DLD1 (cell line): Measurements from ENCODE around the gene EYA2.
"Not testable (repeated sequence)": the region's sequence is repeated elsewhere in the genome, so short reads cannot be mapped to it uniquely, and the experiment has no call there.

ENCODE experiments used
- in situ Hi-C: cut with HindIII; loops from 2 replicates; pipeline ENCODE4 v1.10.0; 2017; ENCODE audit warnings: low sequenced_read_pairs

The EYA2 gene

DNA sequence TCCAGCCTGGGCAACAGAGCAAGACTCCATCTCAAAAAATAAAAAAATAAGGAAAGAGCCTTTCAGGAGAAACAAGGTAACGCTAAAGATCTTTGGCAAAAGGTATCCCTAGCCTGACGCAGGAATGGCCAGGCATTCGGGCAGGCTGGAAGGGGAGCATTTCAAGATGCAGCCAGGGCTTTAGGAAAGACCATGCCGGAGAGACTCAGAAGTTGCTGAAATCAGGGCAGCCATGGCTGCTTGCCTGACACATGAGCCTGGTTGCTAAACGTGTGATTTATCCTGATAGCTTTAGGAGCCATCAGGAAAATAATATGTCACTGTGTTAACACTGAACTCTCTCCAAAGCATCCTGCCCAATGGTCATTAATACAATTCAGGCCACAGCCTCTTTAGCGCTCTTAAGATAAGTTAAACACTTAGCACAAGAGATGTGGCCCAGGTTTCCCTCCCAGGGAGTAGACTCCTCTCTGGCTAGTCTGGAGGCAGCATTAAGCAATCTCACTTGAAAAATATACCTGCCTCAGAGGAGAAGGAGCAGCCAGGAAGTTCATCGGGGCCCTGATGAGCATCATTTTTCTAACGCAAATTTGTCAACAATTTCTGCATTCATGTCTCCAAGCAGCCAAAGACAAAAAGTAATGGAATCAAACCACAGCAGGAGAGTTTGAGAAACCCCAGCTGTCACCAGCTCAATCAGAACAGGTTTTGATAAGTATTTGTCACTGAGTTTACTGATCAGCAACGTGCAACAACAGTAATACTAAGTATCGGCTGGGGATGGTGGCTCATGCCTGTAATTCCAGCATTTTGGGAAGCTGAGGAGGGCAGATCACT is 261.9 kb downstream of the EYA2 start:
- in situ Hi-C loops, result no loop called here

DNA sequence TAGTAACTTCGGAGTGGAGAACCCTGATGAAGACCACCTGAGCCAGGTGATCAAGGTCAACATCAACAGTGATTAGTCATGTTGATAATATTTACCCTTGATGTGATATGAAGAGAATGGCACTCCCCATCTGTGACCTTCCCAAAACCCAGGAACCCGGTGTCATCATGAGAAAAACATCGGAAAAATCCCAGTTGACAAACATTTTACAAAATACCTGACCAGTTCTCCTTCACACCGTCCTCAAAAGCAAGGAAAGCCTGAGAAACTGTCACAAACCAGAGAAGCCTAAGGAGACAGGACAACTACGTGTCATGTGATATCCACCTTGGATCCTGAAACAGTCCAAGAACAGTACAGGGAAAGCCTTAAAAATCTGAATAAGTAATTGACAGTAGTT is 264.5 kb downstream of the EYA2 start:
- in situ Hi-C loops, result no loop called here

DNA sequence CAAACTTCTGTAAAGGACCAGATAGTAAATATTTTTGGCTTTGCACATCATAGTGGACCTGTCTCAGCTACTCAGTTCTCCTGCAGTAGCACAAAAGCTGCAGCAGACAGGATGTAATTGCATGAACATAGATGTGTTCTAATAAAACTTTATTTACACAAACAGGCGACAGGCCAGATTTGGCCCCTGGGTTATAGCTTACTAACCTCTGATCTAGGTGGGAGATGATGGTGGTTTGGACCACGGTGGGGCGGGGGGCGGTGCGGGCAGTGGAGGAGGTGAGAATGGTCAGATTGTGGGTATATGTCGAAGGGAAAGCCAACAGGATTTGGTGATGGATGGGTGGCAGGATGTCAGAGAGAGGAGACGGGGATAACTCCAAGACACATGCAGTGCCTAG is 265.6 kb downstream of the EYA2 start:
- in situ Hi-C loops, result loop anchor here (5.0 kb wide), 1 partner anchor 33 kb away; no protein-coding TSS in a partner anchor

DNA sequence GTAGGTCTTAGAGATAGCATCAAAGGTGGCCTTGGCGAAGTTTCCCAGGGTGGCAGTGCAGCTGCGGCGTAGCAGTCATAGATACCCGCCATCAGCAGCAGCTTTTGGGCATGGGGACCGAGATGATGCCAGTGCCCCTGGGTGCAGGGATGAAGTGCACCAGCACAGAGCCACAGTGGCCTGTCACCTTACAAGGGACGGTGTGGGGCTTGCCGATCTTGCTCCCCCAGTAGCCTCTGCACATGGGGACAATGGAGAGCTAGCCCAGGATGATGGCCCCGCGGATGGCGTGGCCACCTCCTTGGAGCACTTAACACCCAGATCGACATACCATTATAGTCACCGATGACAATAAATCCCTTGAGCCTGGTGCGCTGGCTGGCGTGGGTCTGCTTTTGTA is 266.3 kb downstream of the EYA2 start:
- in situ Hi-C loops, result loop anchor here (5.0 kb wide), 1 partner anchor 34 kb away; no protein-coding TSS in a partner anchor

DNA sequence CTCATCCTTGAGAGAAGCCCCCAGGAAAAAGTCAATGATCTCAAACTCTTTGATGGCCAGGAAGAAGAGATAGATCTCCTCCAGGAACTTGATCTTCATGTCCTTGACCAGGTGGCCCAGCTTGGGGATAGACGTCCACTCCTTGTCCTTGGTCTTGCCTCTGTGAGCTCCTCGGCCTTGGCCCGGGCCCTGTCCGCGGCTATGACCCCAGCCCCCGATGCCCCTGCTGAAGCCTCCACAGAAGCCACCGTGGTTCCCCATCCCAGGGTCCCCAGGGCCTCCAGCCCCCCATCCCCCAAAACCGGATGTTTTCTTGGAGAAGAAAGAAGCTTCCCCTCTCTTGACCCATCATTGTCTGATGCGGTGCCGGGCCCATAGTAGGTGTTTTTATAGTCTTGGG is 266.8 kb downstream of the EYA2 start:
- in situ Hi-C loops, result loop anchor here (5.0 kb wide), 1 partner anchor 34 kb away; no protein-coding TSS in a partner anchor

DNA sequence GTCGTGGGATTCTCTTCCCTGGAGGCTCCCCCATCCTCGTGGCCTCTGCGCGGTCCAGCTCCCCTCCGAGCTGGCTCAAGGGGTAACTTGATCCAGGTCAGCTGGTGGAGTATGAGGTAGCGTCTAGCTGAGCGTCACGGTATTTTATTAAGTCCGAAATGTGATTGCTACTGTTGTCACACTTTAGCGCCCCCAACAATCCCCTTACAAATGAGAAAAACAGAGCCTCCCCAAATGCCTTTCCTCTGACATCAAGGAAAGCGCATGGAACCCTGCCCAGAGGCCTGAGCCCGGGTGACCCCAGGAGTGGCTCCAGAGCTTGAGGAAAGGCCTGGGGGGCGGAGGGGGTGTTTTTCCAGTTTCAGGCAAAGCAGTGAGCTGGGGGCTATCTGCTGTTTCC is 269.5 kb downstream of the EYA2 start:
- in situ Hi-C loops, result loop anchor here (5.0 kb wide), 1 partner anchor 37 kb away; no protein-coding TSS in a partner anchor

DNA sequence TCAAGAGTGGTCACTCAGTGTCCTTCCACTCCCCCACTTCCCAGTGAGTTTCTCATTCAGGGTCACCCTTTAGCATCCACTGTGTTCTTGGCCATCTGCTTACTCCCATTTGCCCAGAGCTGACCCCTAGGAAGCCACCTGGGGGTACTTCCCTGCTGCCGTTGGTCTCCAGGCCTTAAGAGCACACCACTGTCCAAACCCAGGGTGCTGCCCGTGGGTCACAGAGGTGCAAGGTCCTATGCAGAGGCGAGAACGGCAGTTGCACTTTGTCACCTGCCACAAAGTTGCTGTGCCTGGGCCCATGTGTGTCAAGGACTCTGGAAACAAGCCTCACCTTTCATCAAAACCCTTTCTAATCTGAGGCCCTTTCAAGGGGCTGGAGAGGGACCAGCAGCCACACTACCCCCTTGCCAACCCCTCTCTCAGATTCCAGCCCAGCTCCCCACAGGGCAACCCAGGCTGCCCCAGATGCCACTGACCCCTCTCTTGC is 270.8 kb downstream of the EYA2 start:
- in situ Hi-C loops, result no loop called here

DNA sequence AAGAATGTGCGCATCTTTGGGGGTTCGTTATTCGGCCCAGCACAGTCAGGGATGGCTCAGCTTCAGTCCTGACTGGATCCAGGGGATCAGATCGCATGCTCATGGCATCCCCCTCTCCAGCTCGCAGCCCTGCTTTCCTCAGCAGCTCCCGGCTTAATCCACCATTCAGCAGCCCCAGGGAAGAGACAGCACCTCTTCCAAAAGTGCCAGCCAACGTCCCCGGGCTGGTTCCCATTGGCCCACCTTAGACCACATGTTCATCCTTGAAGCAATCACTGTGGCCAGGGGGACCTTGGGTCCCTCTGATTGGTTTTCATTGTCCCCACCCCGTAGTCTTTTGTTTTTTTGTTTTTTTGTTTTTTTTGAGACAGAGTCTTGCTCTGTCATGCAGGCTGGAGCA is 273.2 kb downstream of the EYA2 start:
- in situ Hi-C loops, result no loop called here

DNA sequence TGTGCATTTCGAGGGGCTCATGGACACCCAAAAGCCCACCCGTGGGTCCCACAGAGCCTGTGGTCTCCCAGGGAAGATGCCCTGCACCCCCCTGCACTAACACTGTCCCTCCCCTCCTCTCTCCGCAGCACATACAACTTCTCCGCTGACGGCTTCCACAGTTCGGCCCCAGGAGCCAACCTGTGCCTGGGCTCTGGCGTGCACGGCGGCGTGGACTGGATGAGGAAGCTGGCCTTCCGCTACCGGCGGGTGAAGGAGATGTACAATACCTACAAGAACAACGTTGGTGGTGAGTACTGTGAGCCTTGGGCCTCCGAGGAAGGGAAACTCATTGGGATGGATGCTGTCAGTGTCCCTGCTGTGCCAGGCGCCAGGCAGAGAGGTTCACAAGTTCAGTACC is 277.9 kb downstream of the EYA2 start:
- in situ Hi-C loops, result no loop called here

DNA sequence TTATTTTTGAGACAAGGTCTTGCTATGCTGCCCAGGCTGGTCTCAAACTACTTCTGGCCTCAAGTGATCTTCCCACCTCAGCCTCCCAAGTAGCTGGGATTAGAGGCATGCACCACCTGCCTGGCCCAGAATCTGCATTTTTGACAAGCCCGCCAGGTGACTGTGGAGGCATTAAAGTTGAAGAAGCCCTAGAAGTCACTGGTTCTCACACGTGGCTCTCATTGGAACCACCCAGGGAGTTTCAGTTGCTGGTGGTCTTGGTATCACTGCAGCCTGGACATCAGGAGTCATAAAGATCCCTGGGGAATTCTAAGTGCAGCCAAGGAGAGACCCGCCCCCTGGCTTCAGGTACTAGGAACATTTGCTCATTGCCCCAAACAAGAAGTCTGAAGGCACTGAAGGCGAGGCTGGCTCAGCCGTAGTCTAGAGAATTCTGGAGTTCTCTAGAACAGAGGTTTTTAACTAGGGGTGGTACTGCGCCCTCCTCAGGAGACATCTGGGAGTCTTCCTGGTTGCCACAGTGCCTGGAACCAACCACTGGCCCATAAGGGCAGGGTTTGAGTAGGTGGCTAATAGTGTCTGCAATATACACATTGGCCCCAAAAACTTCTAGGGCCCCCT is 279.1 kb downstream of the EYA2 start:
- in situ Hi-C loops, result no loop called here

DNA sequence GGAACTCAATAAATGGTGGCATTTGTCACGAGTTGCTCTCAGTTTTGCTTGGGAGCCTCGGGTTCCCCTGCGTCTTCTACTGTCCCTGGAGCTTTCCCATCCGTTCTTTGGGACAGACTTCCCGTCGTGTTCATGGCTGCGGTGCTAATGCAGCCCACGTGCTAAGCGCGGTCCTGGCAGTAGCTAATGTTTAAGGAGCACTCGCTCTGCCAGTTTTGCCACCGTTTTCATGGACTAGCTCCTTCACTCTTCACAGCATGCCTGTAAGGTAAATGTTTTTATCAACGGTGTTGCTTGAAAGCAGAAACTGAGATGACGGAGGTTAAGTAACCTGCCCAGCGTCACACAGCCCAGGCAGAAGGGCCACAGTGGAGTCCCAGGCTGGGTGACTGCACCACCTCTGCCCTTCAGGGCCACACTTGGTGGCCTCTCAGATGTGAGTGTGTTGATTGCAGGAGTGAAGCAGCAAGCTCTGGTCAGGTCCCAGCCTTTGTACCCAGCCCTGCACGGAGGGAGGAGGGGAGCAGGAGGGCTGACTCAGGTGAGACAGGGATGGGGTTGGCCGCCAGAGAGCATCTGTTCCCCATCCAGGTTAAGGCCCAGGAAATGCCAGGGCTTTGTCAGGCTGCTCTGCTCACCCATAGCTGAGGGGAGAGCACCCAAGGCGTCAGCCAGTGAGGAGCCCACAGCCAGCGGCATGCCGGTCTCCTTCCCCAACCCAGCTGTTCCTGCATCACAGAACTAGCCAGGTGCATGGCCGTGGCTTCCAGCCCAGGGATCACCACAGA is 280.0 kb downstream of the EYA2 start:
- in situ Hi-C loops, result no loop called here

DNA sequence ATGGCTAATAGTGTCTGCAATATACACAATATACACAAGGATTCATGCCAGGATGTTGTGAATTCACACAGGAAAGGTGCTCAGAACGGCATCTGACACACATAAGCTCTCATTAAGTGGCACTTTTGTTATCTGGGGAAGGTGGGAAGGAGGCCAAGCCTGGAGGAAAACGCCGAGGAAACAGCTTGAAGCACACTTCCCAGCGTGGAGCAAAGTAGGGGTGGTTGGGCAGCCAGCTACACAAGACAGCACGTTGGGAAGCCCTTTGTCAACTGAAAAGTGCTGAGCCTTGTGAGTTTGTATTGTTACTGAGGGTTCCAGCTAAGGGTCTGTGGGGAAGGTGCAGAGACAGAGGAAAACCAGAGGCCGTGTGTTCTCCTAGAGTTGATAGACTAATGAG is 280.9 kb downstream of the EYA2 start:
- in situ Hi-C loops, result no loop called here

DNA sequence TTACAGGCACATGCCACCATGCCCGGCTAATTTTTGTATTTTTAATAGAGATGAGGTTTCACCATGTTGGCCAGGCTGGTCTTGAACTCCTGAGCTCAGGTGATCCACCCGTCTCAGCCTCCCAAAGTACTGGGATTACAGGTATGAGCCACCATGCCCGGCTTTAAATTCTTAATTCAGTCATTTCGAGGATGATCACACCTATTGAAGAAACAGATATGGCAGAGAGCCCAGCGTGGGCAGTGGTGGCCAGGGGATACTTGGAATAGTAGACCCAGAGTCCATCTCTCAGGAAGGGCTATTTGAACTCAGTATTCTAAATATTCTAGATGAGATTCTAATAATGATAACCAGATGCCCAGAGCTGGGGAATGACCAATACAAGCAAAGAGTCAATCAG is 281.6 kb downstream of the EYA2 start:
- in situ Hi-C loops, result not testable (repeated sequence)

DNA sequence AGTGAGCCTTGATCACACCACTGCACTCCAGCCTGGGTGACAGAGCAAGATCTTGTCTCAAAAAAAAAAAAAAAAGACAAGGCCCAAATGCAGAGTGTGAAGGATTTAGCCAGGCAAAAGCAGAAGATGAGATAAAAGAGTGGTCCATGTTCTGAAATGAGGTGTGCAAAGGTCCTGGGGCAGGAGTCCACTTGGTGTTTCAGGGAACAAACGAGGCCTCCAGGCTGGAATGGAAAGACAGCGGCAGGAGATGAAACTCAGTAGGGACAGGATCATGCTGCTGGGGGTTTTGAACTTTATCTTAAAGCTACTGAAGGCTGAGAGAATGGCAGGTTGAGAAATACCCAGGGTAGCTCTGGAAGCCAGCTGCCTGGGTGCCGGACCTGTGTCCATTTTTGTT is 283.6 kb downstream of the EYA2 start:
- in situ Hi-C loops, result no loop called here

DNA sequence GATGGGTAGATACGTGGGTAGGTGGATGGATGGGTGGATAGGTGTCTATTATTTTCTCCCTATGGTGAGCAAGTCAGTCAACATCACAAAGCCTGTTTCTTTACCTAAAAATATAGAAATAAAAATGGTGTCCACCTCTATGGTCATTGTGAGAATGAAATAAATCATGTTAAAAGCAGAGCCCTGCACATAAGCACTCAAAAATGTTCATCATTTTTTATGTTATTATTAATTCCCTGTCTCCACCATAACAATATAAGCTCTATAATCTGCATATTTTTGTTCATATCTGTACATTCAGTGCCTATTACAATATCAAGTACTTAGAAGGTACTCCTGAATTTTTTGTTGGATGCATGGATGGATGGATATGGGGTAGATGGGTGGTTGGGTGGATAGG is 284.2 kb downstream of the EYA2 start:
- in situ Hi-C loops, result no loop called here

DNA sequence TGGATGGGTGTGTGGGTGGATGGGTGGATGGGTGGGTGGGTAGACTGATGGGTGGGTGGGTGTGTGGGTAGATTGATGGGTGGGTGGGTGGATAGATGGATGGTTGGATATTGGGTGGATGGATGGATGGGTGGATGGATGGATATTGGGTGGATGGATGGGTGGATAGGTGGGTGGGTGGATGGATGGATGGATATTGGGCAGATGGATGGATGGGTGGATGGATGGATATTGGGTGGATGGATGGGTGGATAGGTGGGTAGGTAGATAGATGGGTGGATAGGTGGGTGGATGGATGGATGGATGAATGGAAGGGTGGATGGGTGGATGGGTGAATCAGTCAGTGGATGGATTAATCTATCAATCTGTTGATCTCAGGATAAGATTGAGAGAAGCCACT is 284.6 kb downstream of the EYA2 start:
- in situ Hi-C loops, result no loop called here

DNA sequence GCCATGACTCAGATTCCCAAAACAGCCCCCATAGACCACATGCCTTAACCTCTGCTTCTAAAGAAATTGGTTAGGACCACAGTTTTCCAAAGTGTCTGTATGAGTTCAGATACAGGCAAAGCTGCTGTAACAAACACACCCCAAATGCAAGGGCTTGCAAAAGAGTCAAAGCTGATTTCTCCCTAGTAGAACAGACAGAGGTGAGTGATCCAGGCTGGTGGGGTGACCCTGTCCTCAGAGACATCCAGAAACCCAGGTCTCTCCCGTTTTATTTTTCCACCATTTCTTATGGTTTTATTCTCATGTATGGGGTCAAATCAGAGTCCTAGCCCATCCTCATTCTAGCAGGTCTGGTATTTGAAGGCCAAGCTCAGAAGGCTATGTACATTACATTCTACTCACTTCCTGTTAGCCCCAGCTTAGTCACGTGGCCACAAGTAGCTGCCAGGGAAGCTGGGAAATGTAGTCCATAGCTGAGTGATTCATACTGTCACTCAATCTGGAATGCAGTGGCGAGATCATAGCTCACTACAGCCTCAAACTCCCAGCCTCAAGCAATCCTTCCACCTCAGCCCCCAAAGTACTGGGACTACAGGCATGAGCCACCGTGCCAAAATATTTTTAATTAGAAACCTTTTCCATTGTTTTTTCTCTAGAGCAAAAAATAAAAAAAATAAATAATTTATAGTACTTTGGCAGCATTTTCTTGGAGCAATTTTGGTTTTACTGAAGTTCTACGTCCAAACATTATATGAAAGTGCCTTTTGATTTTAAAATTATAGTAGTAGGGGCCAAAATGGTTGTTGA is 286.6 kb downstream of the EYA2 start:
- in situ Hi-C loops, result no loop called here

DNA sequence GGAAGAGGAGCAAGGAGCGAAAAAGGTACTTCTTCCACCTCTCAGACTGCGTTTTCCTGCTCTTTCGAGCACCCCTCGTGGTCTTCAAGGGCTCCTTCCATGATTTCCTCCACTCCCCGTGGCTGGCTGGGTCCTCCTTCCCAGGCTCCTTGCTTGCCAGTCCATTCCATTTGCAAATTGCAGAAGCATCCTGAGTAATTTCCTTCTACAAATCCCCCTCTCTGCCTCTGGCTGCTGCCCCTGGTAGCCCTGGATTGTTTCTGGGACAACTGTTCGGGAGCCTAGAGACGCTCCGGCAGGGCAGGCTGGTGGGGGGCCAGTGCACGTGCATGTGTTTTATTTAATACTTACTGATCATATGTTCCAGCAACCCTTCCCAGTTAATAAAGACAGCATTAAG is 288.7 kb downstream of the EYA2 start:
- in situ Hi-C loops, result no loop called here

DNA sequence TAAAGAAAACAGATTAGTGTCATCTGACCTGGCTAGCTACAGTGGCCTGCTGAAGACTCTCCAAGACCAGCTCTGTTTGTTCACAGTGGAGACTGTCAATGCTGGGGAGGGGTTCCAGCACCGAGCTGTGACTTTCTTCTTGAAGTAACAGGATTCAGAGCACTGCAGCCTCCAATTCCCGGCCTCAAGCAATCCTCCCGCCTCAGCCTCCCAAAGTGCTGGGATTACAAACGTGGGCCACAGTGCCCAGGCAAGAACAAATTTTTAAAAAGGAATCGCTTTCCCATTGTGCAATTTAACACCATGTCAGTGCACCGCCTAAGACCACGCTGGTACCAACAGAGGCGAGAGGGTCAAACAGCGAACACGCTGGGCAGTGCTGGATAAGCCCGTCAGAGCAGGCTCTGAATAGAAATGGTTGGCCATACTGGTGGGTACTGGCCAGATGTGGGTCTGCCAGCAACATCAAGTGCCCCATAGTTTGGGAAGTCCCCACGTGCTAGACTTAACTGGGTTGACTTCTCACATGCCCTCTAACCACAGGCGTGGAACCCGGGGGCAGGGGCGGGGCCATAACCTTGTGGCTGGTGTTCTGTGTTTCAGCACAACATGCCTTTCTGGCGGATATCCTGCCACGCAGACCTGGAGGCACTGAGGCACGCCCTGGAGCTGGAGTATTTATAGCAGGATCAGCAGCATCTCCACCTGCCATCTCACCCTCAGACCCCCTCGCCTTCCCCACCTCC is 293.0 kb downstream of the EYA2 start:
- in situ Hi-C loops, result no loop called here

DNA sequence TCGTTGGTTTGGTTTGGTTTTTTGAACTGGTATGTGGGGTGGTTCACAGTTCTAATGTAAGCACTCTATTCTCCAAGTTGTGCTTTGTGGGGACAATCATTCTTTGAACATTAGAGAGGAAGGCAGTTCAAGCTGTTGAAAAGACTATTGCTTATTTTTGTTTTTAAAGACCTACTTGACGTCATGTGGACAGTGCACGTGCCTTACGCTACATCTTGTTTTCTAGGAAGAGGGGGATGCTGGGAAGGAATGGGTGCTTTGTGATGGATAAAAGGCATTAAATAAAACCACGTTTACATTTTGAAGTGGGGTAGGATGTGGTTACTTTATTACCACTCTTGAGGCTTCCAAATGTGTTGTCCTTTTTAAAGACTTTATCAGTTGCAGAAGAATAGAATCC is 293.9 kb downstream of the EYA2 start:
- in situ Hi-C loops, result no loop called here
